IMR-90 (cell line): ENCODE results near the gene NT5M. TPM values are rescaled to one million over a fixed set of nuclear protein-coding genes. Genes with fewer than 3 reads are reported as not detected.

Source experiments
- ATAC-seq: fragments of 200-7000 bp; cut with Tn5 transposase; 2 replicates; pipeline ENCODE4 v1.9.1; 2020; ENCODE audit warnings: low read depth, mild to moderate bottlenecking, moderate library complexity
- BruUV-seq: library from RNA; stranded (reverse); fragments of 400-500 nt; replicated peaks from 2 replicates; lab custom pipeline; 2021; lab: Mats Ljungman, UMichigan
- CTCF ChIA-PET: fragments of 300-600 bp; formaldehyde crosslinking; extraction: SDS; loops from one replicate; lab custom pipeline; 2021; ENCODE audit warnings: antibody characterized with exemption; lab: Yijun Ruan, JAX
- POLR2A ChIA-PET: fragments of 300-600 bp; sonication (Branson Sonifier 250); formaldehyde crosslinking; loops from one replicate; lab custom pipeline; 2022; ENCODE audit warnings: antibody characterized with exemption; ENCODE audit not compliant: unreplicated experiment; lab: Charles Lee
- DNase-seq: peaks from one replicate; pipeline ENCODE4 v3.0.0; 2013
- H2AFZ ChIP-seq: replicated peaks from 2 replicates; pipeline ENCODE3; 2013; ENCODE audit warnings: low read length, mild to moderate bottlenecking; ENCODE audit not compliant: poor library complexity
- H2AK5ac ChIP-seq: 2 replicates; pipeline ENCODE4 v1.6.1; 2013; ENCODE audit warnings: low read depth, low read length, inconsistent platforms
- H2AK9ac ChIP-seq: replicated peaks from 2 replicates; pipeline ENCODE3; 2013; ENCODE audit warnings: mild to moderate bottlenecking, low read depth, low read length, moderate library complexity; ENCODE audit not compliant: poor library complexity
- H2BK120ac ChIP-seq: 2 replicates; pipeline ENCODE4 v1.6.1; 2013; ENCODE audit warnings: low read depth, low read length, inconsistent platforms
- H2BK15ac ChIP-seq: 3 replicates; pipeline ENCODE4 v1.6.1; 2013; ENCODE audit warnings: low read depth, low read length, inconsistent platforms
- H2BK20ac ChIP-seq: 2 replicates; pipeline ENCODE4 v1.6.1; 2013; ENCODE audit warnings: low read depth, mild to moderate bottlenecking, inconsistent platforms, low read length, moderate library complexity
- H2BK5ac ChIP-seq: 2 replicates; pipeline ENCODE4 v1.6.1; 2013; ENCODE audit warnings: mild to moderate bottlenecking, low read depth, low read length, inconsistent platforms; ENCODE audit not compliant: poor library complexity, severe bottlenecking
- H3K14ac ChIP-seq: replicated peaks from 2 replicates; pipeline ENCODE4 v1.6.1; 2013; ENCODE audit warnings: low read depth, low read length, inconsistent platforms
- H3K18ac ChIP-seq: 2 replicates; pipeline ENCODE4 v1.6.1; 2013; ENCODE audit warnings: low read depth, low read length, control low read depth
- H3K23ac ChIP-seq: 2 replicates; pipeline ENCODE4 v1.6.1; 2013; ENCODE audit warnings: low read depth, low read length, inconsistent platforms
- H3K27ac ChIP-seq: 2 replicates; pipeline ENCODE4 v1.5.1; 2013; ENCODE audit warnings: mild to moderate bottlenecking, control low read depth, low read length; ENCODE audit not compliant: insufficient read depth
- H3K27me3 ChIP-seq: 2 replicates; pipeline ENCODE4 v1.6.1; 2013; ENCODE audit warnings: low read length; ENCODE audit not compliant: control insufficient read depth, insufficient read depth
- H3K36me3 ChIP-seq: 2 replicates; pipeline ENCODE4 v1.6.1; 2013; ENCODE audit warnings: low read length, mixed read lengths; ENCODE audit not compliant: control insufficient read depth, insufficient read depth
- H3K4ac ChIP-seq: 2 replicates; pipeline ENCODE4 v1.6.1; 2013; ENCODE audit warnings: low read depth, low read length, inconsistent platforms
- H3K4me1 ChIP-seq: 2 replicates; pipeline ENCODE4 v1.6.1; 2013; ENCODE audit warnings: low read length, mixed read lengths; ENCODE audit not compliant: control insufficient read depth, insufficient read depth
- H3K4me2 ChIP-seq: 2 replicates; pipeline ENCODE4 v1.6.1; 2013; ENCODE audit warnings: low read depth, mild to moderate bottlenecking, control low read depth, low read length, moderate library complexity
- H3K4me3 ChIP-seq: 2 replicates; pipeline ENCODE4 v1.5.1; 2013; ENCODE audit warnings: low read depth, mild to moderate bottlenecking, control low read depth, low read length, moderate library complexity; ENCODE audit not compliant: insufficient read depth
- H3K56ac ChIP-seq: 2 replicates; pipeline ENCODE4 v1.6.1; 2013; ENCODE audit warnings: low read length, inconsistent platforms; ENCODE audit not compliant: insufficient read depth; ENCODE audit errors: extremely low read depth
- H3K79me1 ChIP-seq, 2 experiments: 2 replicates each; pipeline ENCODE4 v1.6.1; 2013; ENCODE audit warnings: low read length in 2 of 2, inconsistent platforms in 1 of 2, low read depth in 1 of 2
- H3K9ac ChIP-seq: 2 replicates; pipeline ENCODE4 v1.6.1; 2013; ENCODE audit warnings: low read depth, low read length, control low read depth
- H3K9me1 ChIP-seq: 2 replicates; pipeline ENCODE4 v1.6.1; 2013; ENCODE audit warnings: low read length, inconsistent platforms; ENCODE audit not compliant: insufficient read depth
- H3K9me3 ChIP-seq: 2 replicates; pipeline ENCODE4 v1.6.1; 2013; ENCODE audit warnings: low read length; ENCODE audit not compliant: control insufficient read depth, insufficient read depth
- H4K20me1 ChIP-seq: 2 replicates; pipeline ENCODE4 v1.6.1; 2013; ENCODE audit warnings: low read length, inconsistent platforms; ENCODE audit not compliant: insufficient read depth
- H4K5ac ChIP-seq: 2 replicates; pipeline ENCODE4 v1.6.1; 2013; ENCODE audit warnings: mild to moderate bottlenecking, low read depth, low read length, control low read depth
- H4K8ac ChIP-seq, 2 experiments: 2 replicates each; pipeline ENCODE4 v1.6.1; 2013; ENCODE audit warnings: low read depth in 2 of 2, low read length in 2 of 2, control low read depth in 1 of 2, inconsistent platforms in 1 of 2
- H4K91ac ChIP-seq: 2 replicates; pipeline ENCODE4 v1.6.1; 2013; ENCODE audit warnings: low read depth, low read length, inconsistent platforms; ENCODE audit not compliant: insufficient read depth
- BHLHE40 ChIP-seq: fragments of 150-350 bp; IDR thresholded peaks from 2 replicates; pipeline ENCODE4 v1.6.1; 2016; ENCODE audit warnings: mild to moderate bottlenecking, low read depth, low read length
- CEBPB ChIP-seq: IDR thresholded peaks from 2 replicates; pipeline ENCODE4 v1.6.1; 2012; ENCODE audit warnings: low read depth, low read length, improper control_type of control experiment
- ELK1 ChIP-seq: fragments of 150-350 bp; IDR thresholded peaks from 2 replicates; pipeline ENCODE4 v1.6.1; 2016; ENCODE audit warnings: low read depth, mild to moderate bottlenecking, low read length, moderate library complexity, borderline replicate concordance
- FOS ChIP-seq: fragments of 150-350 bp; IDR thresholded peaks from 2 replicates; pipeline ENCODE4 v1.6.1; 2016; ENCODE audit warnings: low read depth, low read length
- MAFK ChIP-seq: IDR thresholded peaks from 2 replicates; pipeline ENCODE4 v1.6.1; 2012; ENCODE audit warnings: low read depth, low read length, improper control_type of control experiment
- MAZ ChIP-seq: IDR thresholded peaks from 2 replicates; pipeline ENCODE4 v1.6.1; 2012; ENCODE audit warnings: low read depth, mild to moderate bottlenecking, low read length, improper control_type of control experiment, moderate library complexity, borderline replicate concordance
- MXI1 ChIP-seq: IDR thresholded peaks from 2 replicates; pipeline ENCODE4 v1.6.1; 2012; ENCODE audit warnings: low read depth, mild to moderate bottlenecking, low read length, moderate library complexity, borderline replicate concordance
- NFE2L2 ChIP-seq: fragments of 150-350 bp; IDR thresholded peaks from 2 replicates; pipeline ENCODE4 v1.6.1; 2016; ENCODE audit warnings: low read depth, mild to moderate bottlenecking, low read length
- POLR2A ChIP-seq: IDR thresholded peaks from 2 replicates; pipeline ENCODE4 v1.6.1; 2012; ENCODE audit warnings: mild to moderate bottlenecking, low read depth, low read length
- RAD21 ChIP-seq: IDR thresholded peaks from 2 replicates; pipeline ENCODE4 v1.6.1; 2012; ENCODE audit warnings: low read length, improper control_type of control experiment
- RCOR1 ChIP-seq: IDR thresholded peaks from 2 replicates; pipeline ENCODE4 v1.6.1; 2012; ENCODE audit warnings: mild to moderate bottlenecking, low read length, improper control_type of control experiment; ENCODE audit not compliant: insufficient replicate concordance
- SMC3 ChIP-seq: fragments of 150-350 bp; IDR thresholded peaks from 2 replicates; pipeline ENCODE4 v1.6.1; 2016; ENCODE audit warnings: low read depth, mild to moderate bottlenecking, antibody characterized with exemption, low read length, moderate library complexity
- USF2 ChIP-seq: fragments of 150-350 bp; IDR thresholded peaks from 2 replicates; pipeline ENCODE4 v1.6.1; 2017; ENCODE audit warnings: mild to moderate bottlenecking, antibody characterized with exemption, low read length, low read depth
- WGBS, 2 experiments: methylation state at CpG; one replicate each; pipeline versions ENCODE4 v1.1.5 to v1.1.7; 2013; ENCODE audit warnings: missing lambda C conversion rate in 2 of 2; ENCODE audit not compliant: insufficient read length in 1 of 2; ENCODE audit errors: extremely low coverage in 2 of 2; 5-methylcytosine and 5-hydroxymethylcytosine counted together
- dilution Hi-C: fragments of 300-500 bp; cut with HindIII; formaldehyde crosslinking; loops from one replicate; pipeline ENCODE4 v1.14.3; 2018; ENCODE audit warnings: low sequenced_read_pairs; ENCODE audit not compliant: unreplicated experiment
- in situ Hi-C: fragments of 300-500 bp; cut with MboI; formaldehyde crosslinking; loops from 3 replicates; pipeline ENCODE4 v1.14.3; 2019; ENCODE audit warnings: low sequenced_read_pairs, inconsistent platforms, mixed read lengths
- intact Hi-C: fragments of 100-400 bp; cut with micrococcal nuclease; formaldehyde crosslinking; loops from 2 replicates; pipeline ENCODE4 v1.10.0; 2022
- polyA plus RNA-seq, 3 experiments: library from polyadenylated mRNA; depleted of rRNA; stranded (reverse); fragments of >200 nt; gene quantifications; 2 replicates each; pipeline ENCODE4 v1.2.3, GENCODE V29; 2012; ENCODE audit warnings: low replicate concordance in 1 of 3
- total RNA-seq: library from RNA; depleted of rRNA; stranded (reverse); fragments of >200 nt; gene quantifications from 2 replicates; pipeline ENCODE4 v1.2.3, GENCODE V29; 2012

NT5M gene
- total and polyA plus RNA-seq, 2 of the 4 experiments (the other 2 are of a cell fraction) = 0.18 to 0.32 TPM

- POLR2A ChIA-PET = no interaction called here
- no peak for ATAC-seq
- Histone ChIP-seq H2BK20ac (no peak overlapping the region), H2BK120ac (no peak overlapping the region), H3K4me3 (no peak overlapping the region), H3K56ac (no peak overlapping the region), H3K18ac (no peak overlapping the region), H3K9me1 (no peaks in the 10 kb centered on the region), H3K36me3 (no peaks in the 10 kb centered on the region), H2BK5ac (no peak overlapping the region), H3K27ac (no peak overlapping the region), H3K4ac (no peak overlapping the region), H3K79me1 (no peaks in the 10 kb centered on the region), H4K5ac (no peak overlapping the region), H3K14ac (no peak overlapping the region), H2AK9ac (no peak overlapping the region), H3K4me1 (no peaks in the 10 kb centered on the region), H3K9me3 (no peaks in the 10 kb centered on the region), H3K27me3 (peaks cover 8% of the 10 kb centered on the region), H4K91ac (no peak overlapping the region), H2BK15ac (no peak overlapping the region), H3K4me2 (no peak overlapping the region), H3K9ac (no peak overlapping the region), H2AK5ac (no peak overlapping the region), H3K23ac (no peak overlapping the region), H4K8ac (no peak overlapping the region), H2AFZ (no peak overlapping the region), H4K20me1 (no peaks in the 10 kb centered on the region)
- no peak for TF ChIP-seq SMC3
- no peak for TF ChIP-seq FOS
- TF ChIP-seq ELK1 = no peak
- no peak for TF ChIP-seq USF2
- no peak for TF ChIP-seq RAD21
- no peak for TF ChIP-seq MXI1
- TF ChIP-seq MAFK = no peak
- no peak for TF ChIP-seq POLR2A
- TF ChIP-seq NFE2L2 = no peak
- no peak for TF ChIP-seq BHLHE40
- TF ChIP-seq RCOR1 = no peak
- no peak for TF ChIP-seq CEBPB
- TF ChIP-seq MAZ = no peak
- no TSS peak for BruUV-seq
- dilution Hi-C loops = no loop called here
- DNase-seq = no peak
- intact Hi-C loops = no loop called here
- in situ Hi-C loops = no loop called here
- whole genome bisulfite sequencing, 2 experiments = no CpG with 5 or more reads among the region's 9 CpGs
- CTCF ChIA-PET = no interaction called here
Observed at GRCh38 chr17:17325816-17326215, 22.6 kb downstream of the NT5M start.
